B cell (primary cell): Measurements from ENCODE around the gene EIF4ENIF1. TPM values are rescaled to one million over a fixed set of nuclear protein-coding genes. Genes with fewer than 3 reads are reported as not detected.

Experiments used
- ATAC-seq: fragments of 200-7000 bp; cut with Tn5 transposase; one replicate; pipeline ENCODE4 v1.10.0; 2021; ENCODE audit warnings: low read depth, mild to moderate bottlenecking, moderate number of reproducible peaks, moderate library complexity
- CTCF ChIA-PET: fragments of 350-600 bp; sonication (Branson Sonifier 250); formaldehyde crosslinking; loops from one replicate; lab custom pipeline; 2021; ENCODE audit warnings: antibody characterized with exemption, inconsistent platforms; lab: Charles Lee
- POLR2A ChIA-PET: fragments of 350-600 bp; sonication (Branson Sonifier 250); formaldehyde crosslinking; loops from one replicate; lab custom pipeline; 2021; ENCODE audit warnings: antibody characterized with exemption; lab: Charles Lee
- DNase-seq: peaks from one replicate; pipeline ENCODE4 v3.0.0; 2013
- H2AFZ ChIP-seq: 2 replicates; pipeline ENCODE4 v1.6.1; 2012; ENCODE audit warnings: mild to moderate bottlenecking, low read depth, low read length; ENCODE audit not compliant: insufficient read depth, poor library complexity, severe bottlenecking
- H3K27ac ChIP-seq, 2 donors: 1 replicate in 1 of 2; 2 replicates in 1 of 2; pipeline ENCODE4 v1.5.1; 2012 to 2013; ENCODE audit warnings: low read length in 2 of 2, mild to moderate bottlenecking in 2 of 2, moderate library complexity in 1 of 2
- H3K27me3 ChIP-seq, 4 experiments: fragments of 200-600 bp in 1 of 4; sonication (generic) in 1 of 4; replicated peaks in 1 of 4; 1 replicate in 2 of 4; 2 replicates in 2 of 4; pipeline versions ENCODE4 v1.6.1 to v1.7.0; 2013 to 2016; ENCODE audit warnings: low read length in 3 of 4, mild to moderate bottlenecking in 2 of 4, mixed read lengths in 1 of 4, moderate library complexity in 1 of 4; ENCODE audit not compliant: insufficient read depth in 4 of 4, control insufficient read depth in 3 of 4; ENCODE audit errors: control extremely low read depth in 1 of 4
- H3K36me3 ChIP-seq, 2 experiments: replicated peaks in 1 of 2; 1 replicate in 1 of 2; 2 replicates in 1 of 2; pipeline versions ENCODE4 v1.6.1 to v1.7.1; 2013; ENCODE audit warnings: low read length in 1 of 2; ENCODE audit not compliant: insufficient read depth in 2 of 2, control insufficient read depth in 1 of 2; ENCODE audit errors: control extremely low read depth in 1 of 2, extremely low read depth in 1 of 2
- H3K4me1 ChIP-seq, 2 donors: fragments of 200-600 bp in 1 of 2; sonication (generic) in 1 of 2; 1 replicate in 1 of 2; 2 replicates in 1 of 2; pipeline versions ENCODE4 v1.5.1 to v1.6.1; 2013 to 2017; ENCODE audit warnings: low read length in 2 of 2; ENCODE audit not compliant: control insufficient read depth in 2 of 2, insufficient read depth in 2 of 2
- H3K4me2 ChIP-seq: replicated peaks from 2 replicates; pipeline ENCODE3; 2012; ENCODE audit warnings: mild to moderate bottlenecking, low read depth, low read length; ENCODE audit not compliant: poor library complexity, severe bottlenecking
- H3K4me3 ChIP-seq, 5 experiments: fragments of 200-600 bp in 1 of 5; sonication (generic) in 1 of 5; 1 replicate in 3 of 5; 2 replicates in 2 of 5; pipeline versions ENCODE4 v1.5.1 to v1.7.0; 2011 to 2016; ENCODE audit warnings: low read length in 4 of 5, mild to moderate bottlenecking in 4 of 5, low read depth in 2 of 5, control low read depth in 1 of 5, moderate library complexity in 1 of 5; ENCODE audit not compliant: insufficient read depth in 1 of 5; ENCODE audit errors: control extremely low read depth in 1 of 5, extremely low read depth in 1 of 5
- H3K79me2 ChIP-seq: fragments of 200-600 bp; sonication (generic); one replicate; pipeline ENCODE4 v1.6.0; 2016; ENCODE audit warnings: low read length; ENCODE audit not compliant: control insufficient read depth, insufficient read depth
- H3K9ac ChIP-seq: fragments of 200-600 bp; sonication (generic); 2 replicates; pipeline ENCODE4 v1.6.1; 2017; ENCODE audit warnings: mild to moderate bottlenecking, low read length, moderate library complexity
- H3K9me3 ChIP-seq, 3 donors: one replicate each; pipeline versions ENCODE4 v1.6.1 to v1.7.1; 2013; ENCODE audit warnings: low read length in 2 of 3; ENCODE audit not compliant: control insufficient read depth in 2 of 3, insufficient read depth in 1 of 3; ENCODE audit errors: control extremely low read depth in 1 of 3
- H4K20me1 ChIP-seq: 2 replicates; pipeline ENCODE4 v1.6.0; 2012; ENCODE audit warnings: mild to moderate bottlenecking, low read length; ENCODE audit not compliant: insufficient read depth, control insufficient read depth, poor library complexity, severe bottlenecking
- H3K27ac Mint-ChIP-seq: one replicate; pipeline ENCODE4 v1.8.0; 2021; ENCODE audit warnings: mixed read lengths
- H3K27me3 Mint-ChIP-seq: one replicate; pipeline ENCODE4 v1.8.0; 2021; ENCODE audit warnings: mixed read lengths
- H3K4me1 Mint-ChIP-seq: one replicate; pipeline ENCODE4 v1.8.0; 2021; ENCODE audit warnings: mixed read lengths
- H3K4me3 Mint-ChIP-seq: one replicate; pipeline ENCODE4 v1.8.0; 2021; ENCODE audit warnings: mixed read lengths
- H3K9me3 Mint-ChIP-seq: one replicate; pipeline ENCODE4 v1.8.0; 2022; ENCODE audit warnings: mixed read lengths; ENCODE audit not compliant: insufficient read depth
- CTCF ChIP-seq: fragments of 200-600 bp; IDR thresholded peaks from one replicate; pipeline ENCODE4 v1.8.0; 2022; ENCODE audit warnings: antibody characterized with exemption, mild to moderate bottlenecking
- EZH2 ChIP-seq: IDR thresholded peaks from 2 replicates; pipeline ENCODE4 v1.6.1; 2012; ENCODE audit warnings: borderline replicate concordance, low read depth, mild to moderate bottlenecking, moderate library complexity, low read length; ENCODE audit not compliant: insufficient read depth, poor library complexity, severe bottlenecking
- WGBS: methylation state at CpG from one replicate; pipeline ENCODE4 v1.1.5; 2013; ENCODE audit warnings: missing lambda C conversion rate; ENCODE audit not compliant: insufficient coverage; 5-methylcytosine and 5-hydroxymethylcytosine counted together
- intact Hi-C: fragments of 100-400 bp; cut with micrococcal nuclease; formaldehyde crosslinking; loops from one replicate; pipeline ENCODE4 v1.10.0; 2022
- polyA plus RNA-seq: library from polyadenylated mRNA; depleted of rRNA; stranded (reverse); fragments of >200 nt; gene quantifications from 2 replicates; pipeline ENCODE4 v1.2.3, GENCODE V29; 2012
- total RNA-seq, 2 donors: library from RNA; stranded (reverse); fragments of 120-200 nt in 1 of 2; gene quantifications; 1 replicate in 1 of 2; 2 replicates in 1 of 2; pipeline versions ENCODE4 v1.2.3 to v1.2.4, GENCODE V29; 2013 to 2022

EIF4ENIF1 gene
- total and polyA plus RNA-seq, 2 donors (not counting 1 experiment from before 2014, with no cell fraction given) = 29.4 to 58.3 TPM

GRCh38 chr22:31490496-31490925 lies 869 bp upstream of the EIF4ENIF1 start:
- peaks cover 46% of the 10 kb centered on the region for H3K4me1 Mint-ChIP-seq
- H3K27ac ChIP-seq = peak overlapping the region; percentile 93 to 99

More at GRCh38 chr22:31490496-31490925, 869 bp upstream of the EIF4ENIF1 start:
- peak; percentile 96 for DNase-seq
- no peaks in the 10 kb centered on the region for H3K27me3 Mint-ChIP-seq
- peak overlapping the region; percentile 94 for H3K9ac ChIP-seq
- no peaks in the 10 kb centered on the region for H3K9me3 ChIP-seq
- peak overlapping the region; percentile 86 for H2AFZ ChIP-seq
- peak overlapping the region; percentile 91 for H3K4me3 Mint-ChIP-seq
- peak; percentile 74 for ATAC-seq
- no peaks in the 10 kb centered on the region for H3K9me3 Mint-ChIP-seq
- peak overlapping the region; percentile 67 to 100 (median 84) for H3K4me3 ChIP-seq
- POLR2A ChIA-PET = interaction anchor here (0.6 kb wide), 1 partner anchor 72 kb away, joined by 4 read pairs; no protein-coding TSS in a partner anchor
- H3K4me1 ChIP-seq = peaks cover 33 to 53% of the 10 kb centered on the region in 2 donors
- H3K79me2 ChIP-seq = peaks cover 27% of the 10 kb centered on the region
- intact Hi-C loops = loop anchor here (1.0 to 10.0 kb wide), 5 partner anchors 140 to 984 kb away; partner anchors contain the start of genes FBXO7, PISD, PRR14L and YWHAH
- peak overlapping the region; percentile 84 for H3K4me2 ChIP-seq
- H3K27me3 ChIP-seq = no peaks in the 10 kb centered on the region
- H4K20me1 ChIP-seq = no peaks in the 10 kb centered on the region
- TF ChIP-seq CTCF = no peak
- TF ChIP-seq EZH2 = no peak
- peak overlapping the region; percentile 98 for H3K27ac Mint-ChIP-seq
- 1% methylated on average over 8 of the region's 15 CpGs for WGBS
- H3K36me3 ChIP-seq = peaks cover 0 to 24% of the 10 kb centered on the region in 2 experiments
- CTCF ChIA-PET = interaction anchor here (0.6 to 2.9 kb wide), 3 partner anchors 27 to 140 kb away, joined by 4 to 7 read pairs (median 5); no protein-coding TSS in a partner anchor
